Measurements from ENCODE around the gene GLIS1.
A peak's percentile ranks its signal among the peaks of the same experiment; 100 is the strongest.

GLIS1 gene

GRCh38 chr1:53517109-53517508 is 221.9 kb downstream of the GLIS1 start:
- DNase-seq, result peak; percentile 64

GRCh38 chr1:53516181-53516580 is 222.8 kb downstream of the GLIS1 start:
- DNase-seq, result no peak

GRCh38 chr1:53514436-53514835 is 224.5 kb downstream of the GLIS1 start:
- DNase-seq, result no peak

GRCh38 chr1:53513846-53514245 is 225.1 kb downstream of the GLIS1 start:
- no peak for DNase-seq

- DNase-seq, result no peak
Measured at GRCh38 chr1:53512807-53513755, 225.9 kb downstream of the GLIS1 start.

GRCh38 chr1:53511933-53512806 is 226.8 kb downstream of the GLIS1 start:
- no peak for DNase-seq

- peak; percentile 38 for DNase-seq
Measured at GRCh38 chr1:53511323-53511932, 227.5 kb downstream of the GLIS1 start.

- DNase-seq, result no peak
Measured at GRCh38 chr1:53510215-53510614, 228.7 kb downstream of the GLIS1 start.

- DNase-seq, result no peak
Measured at GRCh38 chr1:53509775-53510174, 229.2 kb downstream of the GLIS1 start.

GRCh38 chr1:53508991-53509666 is 229.8 kb downstream of the GLIS1 start:
- DNase-seq, result no peak

- no peak for DNase-seq
Measured at GRCh38 chr1:53508056-53508990, 230.6 kb downstream of the GLIS1 start.

GRCh38 chr1:53507116-53507820 is 231.7 kb downstream of the GLIS1 start:
- no peak for DNase-seq

GRCh38 chr1:53506355-53507050 is 232.5 kb downstream of the GLIS1 start:
- no peak for DNase-seq

- DNase-seq, result no peak
Measured at GRCh38 chr1:53505891-53506290, 233.1 kb downstream of the GLIS1 start.

GRCh38 chr1:53505401-53505800 is 233.6 kb downstream of the GLIS1 start:
- no peak for DNase-seq

GRCh38 chr1:53504901-53505300 is 234.1 kb downstream of the GLIS1 start:
- DNase-seq, result no peak

- peak; percentile 39 for DNase-seq
Measured at GRCh38 chr1:53503433-53504217, 235.3 kb downstream of the GLIS1 start.

GRCh38 chr1:53502641-53503432 is 236.1 kb downstream of the GLIS1 start:
- peak; percentile 92 for DNase-seq

Measured in NCI-H82 (cell line).